Naive thymus-derived CD8-positive, alpha-beta T cell (primary cell): ENCODE measurements around the gene SLC51A. TPM values are rescaled to one million over a fixed set of nuclear protein-coding genes. Genes with fewer than 3 reads are reported as not detected.
"Not testable (repeated sequence)": the region's sequence is repeated elsewhere in the genome, so short reads cannot be mapped to it uniquely, and the experiment has no call there.

ENCODE experiments used
- ATAC-seq, 2 donors: fragments of 150-1000 bp; cut with Tn5 transposase in 1 of 2; sonication (Bioruptor Pico), chemical (Tn5 transposase) in 1 of 2; 1 replicate in 1 of 2; 2 replicates in 1 of 2; pipeline ENCODE4 v1.10.0; 2021; ENCODE audit warnings: mild to moderate bottlenecking in 2 of 2, moderate library complexity in 2 of 2
- POLR2A ChIA-PET: fragments of 350-600 bp; sonication (Branson Sonifier 250); formaldehyde crosslinking; loops from one replicate; lab custom pipeline; 2021; ENCODE audit warnings: antibody characterized with exemption; lab: Charles Lee
- DNase-seq, 10 donors: peaks; one replicate each; pipeline versions ENCODE4 v3.0.0 to v3.0.0-alpha.2; 2020 to 2022
- H3K27ac Mint-ChIP-seq, 10 donors: one replicate each; pipeline ENCODE4 v1.8.0; 2020 to 2022; ENCODE audit warnings: mild to moderate bottlenecking in 10 of 10, mixed read lengths in 10 of 10, moderate library complexity in 4 of 10, inconsistent platforms in 1 of 10
- H3K27me3 Mint-ChIP-seq, 5 donors: one replicate each; pipeline ENCODE4 v1.8.0; 2021 to 2022; ENCODE audit warnings: mixed read lengths in 5 of 5
- H3K36me3 Mint-ChIP-seq, 3 donors: one replicate each; pipeline ENCODE4 v1.8.0; 2020 to 2022; ENCODE audit warnings: mixed read lengths in 3 of 3, mild to moderate bottlenecking in 2 of 3, inconsistent platforms in 1 of 3
- H3K4me1 Mint-ChIP-seq, 4 donors: one replicate each; pipeline ENCODE4 v1.8.0; 2021 to 2022; ENCODE audit warnings: mixed read lengths in 4 of 4
- H3K4me3 Mint-ChIP-seq, 10 donors: one replicate each; pipeline ENCODE4 v1.8.0; 2020 to 2022; ENCODE audit warnings: mild to moderate bottlenecking in 10 of 10, mixed read lengths in 10 of 10, moderate library complexity in 6 of 10, inconsistent platforms in 1 of 10
- H3K9me3 Mint-ChIP-seq, 9 donors: one replicate each; pipeline ENCODE4 v1.8.0; 2020 to 2022; ENCODE audit warnings: mixed read lengths in 9 of 9, mild to moderate bottlenecking in 3 of 9, inconsistent platforms in 1 of 9, moderate library complexity in 1 of 9
- polyA plus RNA-seq, 3 donors: library from polyadenylated mRNA; unstranded; fragments of 300-500 nt; fragmentation: Illumina TruSeq; gene quantifications; one replicate each; pipeline ENCODE4 v1.2.3, GENCODE V29; 2021
- total RNA-seq, 8 experiments: library from RNA in 2 of 8; stranded (reverse) in 2 of 8; gene quantifications; one replicate each; pipeline ENCODE4 v1.2.3 and lab custom pipeline; 2021 to 2026

The SLC51A gene
- total and polyA plus RNA-seq, 5 experiments from 2014 or later = 0.67 to 0.89 TPM; not detected in 3

- POLR2A ChIA-PET = interaction anchor here (0.7 to 1.6 kb wide), 3 partner anchors 11 to 122 kb away, joined by 3 to 7 read pairs (median 7); no protein-coding TSS in a partner anchor
- Mint-ChIP-seq H3K27me3 (no peaks in the 10 kb centered on the region), H3K4me1 (peaks cover 7 to 18% (median 13%) of the 10 kb centered on the region in 4 donors), H3K4me3 (peak overlapping the region in 1 of 10 donors; percentile 20), H3K36me3 (no peaks in the 10 kb centered on the region), H3K9me3 (no peaks in the 10 kb centered on the region), H3K27ac (no peak overlapping the region)
- no peak for DNase-seq
- ATAC-seq = no peak
Measured at GRCh38 chr3:196195664-196196265, 20.6 kb upstream of the SLC51A start.

- POLR2A ChIA-PET = interaction anchor here (1.6 kb wide), 1 partner anchor 18 kb away, joined by 7 read pairs; no protein-coding TSS in a partner anchor
- DNase-seq = no peak
- H3K36me3 Mint-ChIP-seq = no peaks in the 10 kb centered on the region
Measured at GRCh38 chr3:196197524-196197923, 18.8 kb upstream of the SLC51A start.

GRCh38 chr3:196198081-196198675 is 18.2 kb upstream of the SLC51A start:
- DNase-seq = no peak
- Mint-ChIP-seq H3K36me3 (no peaks in the 10 kb centered on the region), H3K4me1 (peaks cover under 1 to 14% (median 1%) of the 10 kb centered on the region in 4 donors), H3K4me3 (no peak overlapping the region), H3K27ac (no peak overlapping the region), H3K27me3 (no peaks in the 10 kb centered on the region), H3K9me3 (no peaks in the 10 kb centered on the region)
- POLR2A ChIA-PET = no interaction called here
- ATAC-seq = no peak

More at GRCh38 chr3:196197524-196197923, 18.8 kb upstream of the SLC51A start:
- ATAC-seq = no peak
- H3K9me3 Mint-ChIP-seq = no peaks in the 10 kb centered on the region
- no peak overlapping the region for H3K4me3 Mint-ChIP-seq
- peak overlapping the region in 2 of 10 donors; percentile 50 to 82 for H3K27ac Mint-ChIP-seq
- H3K27me3 Mint-ChIP-seq = no peaks in the 10 kb centered on the region
- H3K4me1 Mint-ChIP-seq = peaks cover 2 to 15% (median 7%) of the 10 kb centered on the region in 4 donors

- POLR2A ChIA-PET = no interaction called here
- no peak for DNase-seq
- Mint-ChIP-seq H3K27me3 (no peaks in the 10 kb centered on the region), H3K4me1 (peaks cover 0 to 18% (median 2%) of the 10 kb centered on the region in 4 donors), H3K9me3 (no peaks in the 10 kb centered on the region), H3K27ac (peak overlapping the region in 1 of 10 donors; percentile 29), H3K4me3 (no peak overlapping the region), H3K36me3 (no peaks in the 10 kb centered on the region)
- ATAC-seq = no peak
Measured at GRCh38 chr3:196198771-196199753, 17.3 kb upstream of the SLC51A start.

GRCh38 chr3:196202516-196202970 is 13.8 kb upstream of the SLC51A start:
- Mint-ChIP-seq H3K27me3 (no peaks in the 10 kb centered on the region), H3K27ac (peak overlapping the region in 1 of 10 donors; percentile 39), H3K36me3 (no peaks in the 10 kb centered on the region), H3K9me3 (no peaks in the 10 kb centered on the region), H3K4me3 (peak overlapping the region in 1 of 10 donors; percentile 52), H3K4me1 (peaks cover 6 to 35% (median 7%) of the 10 kb centered on the region in 4 donors)
- ATAC-seq (no peak), DNase-seq (no peak)
- POLR2A ChIA-PET = no interaction called here

- peaks cover 6 to 41% (median 11%) of the 10 kb centered on the region in 4 donors for H3K4me1 Mint-ChIP-seq
- no peaks in the 10 kb centered on the region for H3K36me3 Mint-ChIP-seq
- peak overlapping the region in 3 of 10 donors; percentile 3 to 71 (median 40) for H3K27ac Mint-ChIP-seq
- H3K27me3 Mint-ChIP-seq = no peaks in the 10 kb centered on the region
- POLR2A ChIA-PET = no interaction called here
- H3K4me3 Mint-ChIP-seq = peak overlapping the region in 1 of 10 donors; percentile 30
- no peak for ATAC-seq
- no peaks in the 10 kb centered on the region for H3K9me3 Mint-ChIP-seq
- no peak for DNase-seq
Measured at GRCh38 chr3:196203846-196204245, 12.5 kb upstream of the SLC51A start.

GRCh38 chr3:196205442-196206205 is 10.7 kb upstream of the SLC51A start:
- not testable (repeated sequence) for ATAC-seq, H3K9me3 Mint-ChIP-seq, H3K27me3 Mint-ChIP-seq, H3K36me3 Mint-ChIP-seq, DNase-seq
- Mint-ChIP-seq H3K4me1 (peaks cover 6 to 41% (median 11%) of the 10 kb centered on the region in 4 donors), H3K4me3 (peak overlapping the region in 1 of 10 donors; percentile 60), H3K27ac (peak overlapping the region in 2 of 10 donors; percentile 1 to 38)
- POLR2A ChIA-PET = interaction anchor here (2.0 kb wide), 1 partner anchor 26 kb away, joined by 9 read pairs; no protein-coding TSS in a partner anchor

- H3K27ac Mint-ChIP-seq = peak overlapping the region in 5 of 10 donors; percentile 62 to 85 (median 79)
- ATAC-seq (peak; percentile 45 to 59), DNase-seq (peak in 6 of 10 donors; percentile 12 to 41 (median 26))
- POLR2A ChIA-PET = interaction anchor here (1.1 to 2.0 kb wide), 2 partner anchors 13 to 28 kb away, joined by 3 to 9 read pairs; no protein-coding TSS in a partner anchor
- no peaks in the 10 kb centered on the region for H3K9me3 Mint-ChIP-seq
- peaks cover 6 to 39% (median 11%) of the 10 kb centered on the region in 4 donors for H3K4me1 Mint-ChIP-seq
- H3K36me3 Mint-ChIP-seq = no peaks in the 10 kb centered on the region
- no peaks in the 10 kb centered on the region for H3K27me3 Mint-ChIP-seq
- H3K4me3 Mint-ChIP-seq = peak overlapping the region; percentile 81 to 92 (median 84)
Measured at GRCh38 chr3:196207159-196207832, 9.0 kb upstream of the SLC51A start.

GRCh38 chr3:196207833-196208607 is 8.3 kb upstream of the SLC51A start:
- DNase-seq (peak; percentile 44 to 84 (median 56)), ATAC-seq (peak; percentile 70 to 81)
- peak overlapping the region; percentile 81 to 92 (median 84) for H3K4me3 Mint-ChIP-seq
- POLR2A ChIA-PET = interaction anchor here (2.0 kb wide), 1 partner anchor 28 kb away, joined by 9 read pairs; no protein-coding TSS in a partner anchor
- H3K4me1 Mint-ChIP-seq = peaks cover 6 to 33% (median 10%) of the 10 kb centered on the region in 4 donors
- H3K36me3 Mint-ChIP-seq = no peaks in the 10 kb centered on the region
- no peaks in the 10 kb centered on the region for H3K27me3 Mint-ChIP-seq
- no peaks in the 10 kb centered on the region for H3K9me3 Mint-ChIP-seq
- peak overlapping the region in 7 of 10 donors; percentile 37 to 91 (median 76) for H3K27ac Mint-ChIP-seq

GRCh38 chr3:196208942-196209695 is 7.2 kb upstream of the SLC51A start:
- Mint-ChIP-seq H3K4me1 (peaks cover 3 to 22% (median 10%) of the 10 kb centered on the region in 4 donors), H3K9me3 (no peaks in the 10 kb centered on the region), H3K27me3 (no peaks in the 10 kb centered on the region), H3K4me3 (peak overlapping the region in 8 of 10 donors; percentile 61 to 87 (median 76)), H3K27ac (peak overlapping the region in 1 of 10 donors; percentile 43), H3K36me3 (no peaks in the 10 kb centered on the region)
- POLR2A ChIA-PET = interaction anchor here (1.4 kb wide), 1 partner anchor 30 kb away, joined by 4 read pairs; no protein-coding TSS in a partner anchor
- no peak for DNase-seq
- ATAC-seq = no peak
